HepG2 (cell line): Measurements from ENCODE around the gene RNF123. TPM values are rescaled to one million over a fixed set of nuclear protein-coding genes. Genes with fewer than 3 reads are reported as not detected.

ENCODE experiments used
- BHLHE40 ChIP-seq: IDR thresholded peaks from 2 replicates; pipeline ENCODE4 v1.6.1; 2011; ENCODE audit warnings: low read length, improper control_type of control experiment
- HOXA3 ChIP-seq: sonication (generic); formaldehyde crosslinking; IDR thresholded peaks from 2 replicates; pipeline ENCODE4 v1.5.0; 2020; ENCODE audit warnings: missing genetic modification reagents
- KLF15 ChIP-seq: sonication (generic); formaldehyde crosslinking; IDR thresholded peaks from 2 replicates; pipeline ENCODE4 v1.8.1; 2023; ENCODE audit warnings: borderline replicate concordance, mild to moderate bottlenecking, inconsistent platforms, missing genetic modification reagents, mixed read lengths
- MIER2 ChIP-seq: IDR thresholded peaks from 2 replicates; pipeline ENCODE4 v1.6.1; 2016; ENCODE audit warnings: missing biosample characterization, missing genetic modification reagents
- RARA ChIP-seq: IDR thresholded peaks from 2 replicates; pipeline ENCODE4 v1.6.1; 2016; ENCODE audit warnings: missing genetic modification reagents, missing compliant biosample characterization
- REPIN1 ChIP-seq: sonication (generic); formaldehyde crosslinking; IDR thresholded peaks from 2 replicates; pipeline ENCODE4 v1.8.0; 2022; ENCODE audit warnings: missing genetic modification reagents, low read depth, mild to moderate bottlenecking, borderline replicate concordance
- SMAD1 ChIP-seq: sonication (generic); formaldehyde crosslinking; IDR thresholded peaks from 2 replicates; pipeline ENCODE4 v1.4.0; 2020; ENCODE audit warnings: missing genetic modification reagents, low read depth, mild to moderate bottlenecking, borderline replicate concordance
- SNRNP70 ChIP-seq: fragments of 200-400 bp; formaldehyde crosslinking; IDR thresholded peaks from 2 replicates; pipeline ENCODE4 v1.6.1; 2017; ENCODE audit warnings: mild to moderate bottlenecking, low read depth, low read length, moderate library complexity
- ZBTB38 ChIP-seq: sonication (generic); formaldehyde crosslinking; IDR thresholded peaks from 2 replicates; pipeline ENCODE4 v1.5.1; 2020; ENCODE audit warnings: mild to moderate bottlenecking, missing genetic modification reagents
- ZNF20 ChIP-seq: sonication (generic); formaldehyde crosslinking; IDR thresholded peaks from 2 replicates; pipeline ENCODE4 v1.4.0; 2020; ENCODE audit warnings: mild to moderate bottlenecking, moderate library complexity, missing genetic modification reagents
- ZSCAN31 ChIP-seq: sonication (generic); formaldehyde crosslinking; IDR thresholded peaks from 2 replicates; pipeline ENCODE4 v1.5.0; 2020; ENCODE audit warnings: low read depth, mild to moderate bottlenecking, missing genetic modification reagents
- polyA plus RNA-seq, 8 experiments: library from polyadenylated mRNA; depleted of rRNA in 3 of 8; stranded (reverse) in 7 of 8; unstranded in 1 of 8; fragments of >200 nt; fragmentation: Illumina TruSeq in 4 of 8; extraction: Trizol in 4 of 8; gene quantifications; 2 replicates each; pipeline versions ENCODE4 v1.2.1 to v1.2.3, GENCODE V29; 2011 to 2016; ENCODE audit warnings: low read depth in 4 of 8, missing spikeins in 1 of 8, mixed read lengths in 1 of 8; ENCODE audit not compliant: insufficient read depth in 1 of 8
- total RNA-seq, 5 experiments: library from RNA; depleted of rRNA; stranded (reverse); fragments of >200 nt; fragmentation: Illumina TruSeq; extraction: Trizol; gene quantifications; 2 replicates each; pipeline ENCODE4 v1.2.3, GENCODE V29; 2016; ENCODE audit warnings: low read depth in 1 of 5
- TF ChIP-seq, protein P1 (sequence below), 2 experiments: sonication (generic) in 1 of 2; formaldehyde crosslinking in 1 of 2; IDR thresholded peaks; 2 replicates each; pipeline versions ENCODE4 v1.6.1 to v1.9.0; 2014 to 2022; ENCODE audit warnings: antibody characterized with exemption in 1 of 2, borderline replicate concordance in 1 of 2, inconsistent platforms in 1 of 2, low read depth in 1 of 2, missing genetic modification reagents in 1 of 2
- TF ChIP-seq, protein P2 (sequence below): sonication (generic); formaldehyde crosslinking; IDR thresholded peaks from 2 replicates; pipeline ENCODE4 v1.4.0; 2020; ENCODE audit warnings: missing genetic modification reagents
- TF ChIP-seq, protein P3 (sequence below): fragments of 450-650 bp; IDR thresholded peaks from 2 replicates; pipeline ENCODE4 v1.6.1; 2017
- TF ChIP-seq, protein P4 (sequence below): sonication (generic); formaldehyde crosslinking; IDR thresholded peaks from 2 replicates; pipeline ENCODE4 v1.4.0; 2020; ENCODE audit warnings: missing genetic modification reagents
- TF ChIP-seq, protein P5 (sequence below): sonication (generic); formaldehyde crosslinking; IDR thresholded peaks from 2 replicates; pipeline ENCODE4 v1.8.1; 2023; ENCODE audit warnings: missing genetic modification reagents, inconsistent platforms, borderline replicate concordance

RNF123 gene
- total and polyA plus RNA-seq, 2 of the 13 experiments (the other 11 are each of a cell fraction or from before 2014, with no cell fraction given), result 29.9 to 82.2 TPM

DNA sequence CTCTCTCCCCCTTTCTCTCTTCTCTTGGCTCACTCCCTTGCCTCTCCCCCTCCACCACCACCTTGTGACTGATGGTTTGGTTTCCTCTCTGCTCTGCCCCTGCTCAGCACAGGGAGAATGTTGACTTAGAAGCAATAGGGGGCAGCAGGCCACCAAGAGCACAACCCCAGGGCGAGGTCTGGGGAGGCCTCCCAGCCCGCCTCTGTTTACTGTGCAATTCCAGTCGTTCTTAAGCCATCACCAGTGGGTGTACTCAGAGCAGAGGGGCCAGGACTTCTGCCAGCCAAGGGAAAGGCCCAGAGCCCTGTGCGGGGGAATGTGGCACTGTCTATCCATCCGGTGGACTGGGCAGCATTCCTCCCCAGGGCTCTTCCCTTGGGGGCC, 21.0 kb upstream of the RNF123 start (continued):
- TF ChIP-seq, protein P1, sequence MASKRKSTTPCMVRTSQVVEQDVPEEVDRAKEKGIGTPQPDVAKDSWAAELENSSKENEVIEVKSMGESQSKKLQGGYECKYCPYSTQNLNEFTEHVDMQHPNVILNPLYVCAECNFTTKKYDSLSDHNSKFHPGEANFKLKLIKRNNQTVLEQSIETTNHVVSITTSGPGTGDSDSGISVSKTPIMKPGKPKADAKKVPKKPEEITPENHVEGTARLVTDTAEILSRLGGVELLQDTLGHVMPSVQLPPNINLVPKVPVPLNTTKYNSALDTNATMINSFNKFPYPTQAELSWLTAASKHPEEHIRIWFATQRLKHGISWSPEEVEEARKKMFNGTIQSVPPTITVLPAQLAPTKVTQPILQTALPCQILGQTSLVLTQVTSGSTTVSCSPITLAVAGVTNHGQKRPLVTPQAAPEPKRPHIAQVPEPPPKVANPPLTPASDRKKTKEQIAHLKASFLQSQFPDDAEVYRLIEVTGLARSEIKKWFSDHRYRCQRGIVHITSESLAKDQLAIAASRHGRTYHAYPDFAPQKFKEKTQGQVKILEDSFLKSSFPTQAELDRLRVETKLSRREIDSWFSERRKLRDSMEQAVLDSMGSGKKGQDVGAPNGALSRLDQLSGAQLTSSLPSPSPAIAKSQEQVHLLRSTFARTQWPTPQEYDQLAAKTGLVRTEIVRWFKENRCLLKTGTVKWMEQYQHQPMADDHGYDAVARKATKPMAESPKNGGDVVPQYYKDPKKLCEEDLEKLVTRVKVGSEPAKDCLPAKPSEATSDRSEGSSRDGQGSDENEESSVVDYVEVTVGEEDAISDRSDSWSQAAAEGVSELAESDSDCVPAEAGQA (IDR thresholded peaks at IDR 0.05; ENCODE audit: low read depth), result no peak
- TF ChIP-seq, protein P1 (CRISPR knock-in tag; IDR thresholded peaks at IDR 0.05; ENCODE audit: borderline replicate concordance), result no peak
- no peak for TF ChIP-seq KLF15 (CRISPR knock-in tag)
- TF ChIP-seq SMAD1, result no peak; the same call in 1 of the 2 replicates
- peak; percentile 65 for TF ChIP-seq ZSCAN31
- peak; percentile 60; the same call in 1 of the 2 replicates for TF ChIP-seq REPIN1 (CRISPR knock-in tag)
- no peak for TF ChIP-seq ZBTB38
- TF ChIP-seq HOXA3 (CRISPR knock-in tag), result peak; percentile 65
- TF ChIP-seq, protein P2, sequence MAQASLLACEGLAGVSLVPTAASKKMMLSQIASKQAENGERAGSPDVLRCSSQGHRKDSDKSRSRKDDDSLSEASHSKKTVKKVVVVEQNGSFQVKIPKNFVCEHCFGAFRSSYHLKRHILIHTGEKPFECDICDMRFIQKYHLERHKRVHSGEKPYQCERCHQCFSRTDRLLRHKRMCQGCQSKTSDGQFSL, result no peak
- TF ChIP-seq, protein P3, sequence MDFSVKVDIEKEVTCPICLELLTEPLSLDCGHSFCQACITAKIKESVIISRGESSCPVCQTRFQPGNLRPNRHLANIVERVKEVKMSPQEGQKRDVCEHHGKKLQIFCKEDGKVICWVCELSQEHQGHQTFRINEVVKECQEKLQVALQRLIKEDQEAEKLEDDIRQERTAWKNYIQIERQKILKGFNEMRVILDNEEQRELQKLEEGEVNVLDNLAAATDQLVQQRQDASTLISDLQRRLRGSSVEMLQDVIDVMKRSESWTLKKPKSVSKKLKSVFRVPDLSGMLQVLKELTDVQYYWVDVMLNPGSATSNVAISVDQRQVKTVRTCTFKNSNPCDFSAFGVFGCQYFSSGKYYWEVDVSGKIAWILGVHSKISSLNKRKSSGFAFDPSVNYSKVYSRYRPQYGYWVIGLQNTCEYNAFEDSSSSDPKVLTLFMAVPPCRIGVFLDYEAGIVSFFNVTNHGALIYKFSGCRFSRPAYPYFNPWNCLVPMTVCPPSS, result no peak
- no peak; the same call in 1 of the 2 replicates for TF ChIP-seq BHLHE40
- TF ChIP-seq ZNF20 (CRISPR knock-in tag), result no peak
- TF ChIP-seq, protein P4, sequence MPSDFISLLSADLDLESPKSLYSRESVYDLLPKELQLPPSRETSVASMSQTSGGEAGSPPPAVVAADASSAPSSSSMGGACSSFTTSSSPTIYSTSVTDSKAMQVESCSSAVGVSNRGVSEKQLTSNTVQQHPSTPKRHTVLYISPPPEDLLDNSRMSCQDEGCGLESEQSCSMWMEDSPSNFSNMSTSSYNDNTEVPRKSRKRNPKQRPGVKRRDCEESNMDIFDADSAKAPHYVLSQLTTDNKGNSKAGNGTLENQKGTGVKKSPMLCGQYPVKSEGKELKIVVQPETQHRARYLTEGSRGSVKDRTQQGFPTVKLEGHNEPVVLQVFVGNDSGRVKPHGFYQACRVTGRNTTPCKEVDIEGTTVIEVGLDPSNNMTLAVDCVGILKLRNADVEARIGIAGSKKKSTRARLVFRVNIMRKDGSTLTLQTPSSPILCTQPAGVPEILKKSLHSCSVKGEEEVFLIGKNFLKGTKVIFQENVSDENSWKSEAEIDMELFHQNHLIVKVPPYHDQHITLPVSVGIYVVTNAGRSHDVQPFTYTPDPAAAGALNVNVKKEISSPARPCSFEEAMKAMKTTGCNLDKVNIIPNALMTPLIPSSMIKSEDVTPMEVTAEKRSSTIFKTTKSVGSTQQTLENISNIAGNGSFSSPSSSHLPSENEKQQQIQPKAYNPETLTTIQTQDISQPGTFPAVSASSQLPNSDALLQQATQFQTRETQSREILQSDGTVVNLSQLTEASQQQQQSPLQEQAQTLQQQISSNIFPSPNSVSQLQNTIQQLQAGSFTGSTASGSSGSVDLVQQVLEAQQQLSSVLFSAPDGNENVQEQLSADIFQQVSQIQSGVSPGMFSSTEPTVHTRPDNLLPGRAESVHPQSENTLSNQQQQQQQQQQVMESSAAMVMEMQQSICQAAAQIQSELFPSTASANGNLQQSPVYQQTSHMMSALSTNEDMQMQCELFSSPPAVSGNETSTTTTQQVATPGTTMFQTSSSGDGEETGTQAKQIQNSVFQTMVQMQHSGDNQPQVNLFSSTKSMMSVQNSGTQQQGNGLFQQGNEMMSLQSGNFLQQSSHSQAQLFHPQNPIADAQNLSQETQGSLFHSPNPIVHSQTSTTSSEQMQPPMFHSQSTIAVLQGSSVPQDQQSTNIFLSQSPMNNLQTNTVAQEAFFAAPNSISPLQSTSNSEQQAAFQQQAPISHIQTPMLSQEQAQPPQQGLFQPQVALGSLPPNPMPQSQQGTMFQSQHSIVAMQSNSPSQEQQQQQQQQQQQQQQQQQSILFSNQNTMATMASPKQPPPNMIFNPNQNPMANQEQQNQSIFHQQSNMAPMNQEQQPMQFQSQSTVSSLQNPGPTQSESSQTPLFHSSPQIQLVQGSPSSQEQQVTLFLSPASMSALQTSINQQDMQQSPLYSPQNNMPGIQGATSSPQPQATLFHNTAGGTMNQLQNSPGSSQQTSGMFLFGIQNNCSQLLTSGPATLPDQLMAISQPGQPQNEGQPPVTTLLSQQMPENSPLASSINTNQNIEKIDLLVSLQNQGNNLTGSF (CRISPR knock-in tag), result no peak
- TF ChIP-seq, protein P5, sequence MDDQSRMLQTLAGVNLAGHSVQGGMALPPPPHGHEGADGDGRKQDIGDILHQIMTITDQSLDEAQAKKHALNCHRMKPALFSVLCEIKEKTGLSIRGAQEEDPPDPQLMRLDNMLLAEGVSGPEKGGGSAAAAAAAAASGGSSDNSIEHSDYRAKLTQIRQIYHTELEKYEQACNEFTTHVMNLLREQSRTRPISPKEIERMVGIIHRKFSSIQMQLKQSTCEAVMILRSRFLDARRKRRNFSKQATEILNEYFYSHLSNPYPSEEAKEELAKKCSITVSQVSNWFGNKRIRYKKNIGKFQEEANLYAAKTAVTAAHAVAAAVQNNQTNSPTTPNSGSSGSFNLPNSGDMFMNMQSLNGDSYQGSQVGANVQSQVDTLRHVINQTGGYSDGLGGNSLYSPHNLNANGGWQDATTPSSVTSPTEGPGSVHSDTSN, result no peak
- peak; percentile 92 for TF ChIP-seq RARA (CRISPR knock-in tag)
- TF ChIP-seq SNRNP70, result no peak
- TF ChIP-seq MIER2 (CRISPR knock-in tag), result peak; percentile 71
